ENCODE measurements around the gene RTCA.
"Not testable (repeated sequence)": the region's sequence is repeated elsewhere in the genome, so short reads cannot be mapped to it uniquely, and the experiment has no call there.

RTCA gene

GRCh38 chr1:100292711-100293110 is 26.7 kb downstream of the RTCA start:
- Histone ChIP-seq H3K36me3 (ENCODE audit: control insufficient read depth, low read length) (peaks cover 37% of the 10 kb centered on the region), H3K27me3 (ENCODE audit: control insufficient read depth, low read length) (no peaks in the 10 kb centered on the region), H3K4me3 (ENCODE audit: low read length) (no peak overlapping the region), H3K79me2 (ENCODE audit: control insufficient read depth, low read length) (no peaks in the 10 kb centered on the region), H3K27ac (ENCODE audit: low read depth, low read length) (no peak overlapping the region), H3K4me1 (ENCODE audit: control insufficient read depth, low read length) (no peaks in the 10 kb centered on the region), H3F3A (ENCODE audit: control insufficient read depth, insufficient read depth) (peaks cover 3% of the 10 kb centered on the region; the same call in 1 of the 2 replicates), H4K20me1 (ENCODE audit: control insufficient read depth, insufficient read depth, low read depth, low read length) (no peaks in the 10 kb centered on the region), H3K9me2 (replicated peaks; ENCODE audit: control insufficient read depth, low read length) (no peaks in the 10 kb centered on the region), H3K9me3 (ENCODE audit: control insufficient read depth, insufficient read depth, low read length) (no peaks in the 10 kb centered on the region), H3K4me2 (ENCODE audit: low read length) (no peak overlapping the region)
- TF ChIP-seq EZH2phosphoT487 (IDR thresholded peaks at IDR 0.05; ENCODE audit: borderline replicate concordance, low read length) = no peak
- TF ChIP-seq, protein P1, sequence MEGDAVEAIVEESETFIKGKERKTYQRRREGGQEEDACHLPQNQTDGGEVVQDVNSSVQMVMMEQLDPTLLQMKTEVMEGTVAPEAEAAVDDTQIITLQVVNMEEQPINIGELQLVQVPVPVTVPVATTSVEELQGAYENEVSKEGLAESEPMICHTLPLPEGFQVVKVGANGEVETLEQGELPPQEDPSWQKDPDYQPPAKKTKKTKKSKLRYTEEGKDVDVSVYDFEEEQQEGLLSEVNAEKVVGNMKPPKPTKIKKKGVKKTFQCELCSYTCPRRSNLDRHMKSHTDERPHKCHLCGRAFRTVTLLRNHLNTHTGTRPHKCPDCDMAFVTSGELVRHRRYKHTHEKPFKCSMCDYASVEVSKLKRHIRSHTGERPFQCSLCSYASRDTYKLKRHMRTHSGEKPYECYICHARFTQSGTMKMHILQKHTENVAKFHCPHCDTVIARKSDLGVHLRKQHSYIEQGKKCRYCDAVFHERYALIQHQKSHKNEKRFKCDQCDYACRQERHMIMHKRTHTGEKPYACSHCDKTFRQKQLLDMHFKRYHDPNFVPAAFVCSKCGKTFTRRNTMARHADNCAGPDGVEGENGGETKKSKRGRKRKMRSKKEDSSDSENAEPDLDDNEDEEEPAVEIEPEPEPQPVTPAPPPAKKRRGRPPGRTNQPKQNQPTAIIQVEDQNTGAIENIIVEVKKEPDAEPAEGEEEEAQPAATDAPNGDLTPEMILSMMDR (IDR thresholded peaks at IDR 0.05; ENCODE audit: low read depth, low read length, poor library complexity, severe bottlenecking) = no peak

- no peak overlapping the region for H3K27ac ChIP-seq (ENCODE audit: low read depth, low read length)
- peaks cover 17% of the 10 kb centered on the region for H3K36me3 ChIP-seq (ENCODE audit: control insufficient read depth, low read length)
- H3K4me1 ChIP-seq (ENCODE audit: control insufficient read depth, low read length) = no peaks in the 10 kb centered on the region
- no peak overlapping the region for H3K4me2 ChIP-seq (ENCODE audit: low read length)
- H3K79me2 ChIP-seq (ENCODE audit: control insufficient read depth, low read length) = no peaks in the 10 kb centered on the region
- no peak for TF ChIP-seq EZH2phosphoT487 (IDR thresholded peaks at IDR 0.05; ENCODE audit: borderline replicate concordance, low read length)
- TF ChIP-seq, protein P1 (IDR thresholded peaks at IDR 0.05; ENCODE audit: low read depth, low read length, poor library complexity, severe bottlenecking) = no peak
- H3K9me2 ChIP-seq (replicated peaks; ENCODE audit: control insufficient read depth, low read length) = no peaks in the 10 kb centered on the region
- H4K20me1 ChIP-seq (ENCODE audit: control insufficient read depth, insufficient read depth, low read depth, low read length) = no peaks in the 10 kb centered on the region
- no peaks in the 10 kb centered on the region for H3K9me3 ChIP-seq (ENCODE audit: control insufficient read depth, insufficient read depth, low read length)
- peaks cover 3% of the 10 kb centered on the region; the same call in 1 of the 2 replicates for H3F3A ChIP-seq (ENCODE audit: control insufficient read depth, insufficient read depth)
- no peaks in the 10 kb centered on the region for H3K27me3 ChIP-seq (ENCODE audit: control insufficient read depth, low read length)
- H3K4me3 ChIP-seq (ENCODE audit: low read length) = no peak overlapping the region
These were observed 30.1 kb downstream of the RTCA start for GRCh38 chr1:100296140-100296539.

DNA sequence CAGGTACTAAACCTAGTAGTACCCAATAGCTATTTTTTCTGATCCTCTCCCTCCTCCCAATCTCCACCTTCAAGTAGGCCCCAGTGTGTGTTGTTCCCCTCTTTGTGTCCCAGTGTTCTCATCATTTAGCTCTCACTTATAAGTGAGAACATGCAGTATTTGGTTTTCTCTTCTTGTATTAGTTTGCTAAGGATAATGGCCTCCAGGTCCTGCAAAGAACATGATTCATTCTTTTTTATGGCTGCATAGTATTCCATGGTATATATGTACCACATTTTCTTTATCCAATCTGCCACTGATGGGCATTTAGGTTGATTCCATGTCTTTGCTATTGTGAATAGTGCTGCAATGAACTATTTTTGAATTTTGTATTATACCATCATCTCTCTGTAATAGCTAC is 31.0 kb downstream of the RTCA start:
- H3K4me3 ChIP-seq (ENCODE audit: low read length); H3K36me3 ChIP-seq (ENCODE audit: control insufficient read depth, low read length); H3K27ac ChIP-seq (ENCODE audit: low read depth, low read length); H3K27me3 ChIP-seq (ENCODE audit: control insufficient read depth, low read length); H4K20me1 ChIP-seq (ENCODE audit: control insufficient read depth, insufficient read depth, low read depth, low read length); H3K79me2 ChIP-seq (ENCODE audit: control insufficient read depth, low read length); H3F3A ChIP-seq (ENCODE audit: control insufficient read depth, insufficient read depth); H3K4me2 ChIP-seq (ENCODE audit: low read length); H3K9me2 ChIP-seq (replicated peaks; ENCODE audit: control insufficient read depth, low read length); H3K4me1 ChIP-seq (ENCODE audit: control insufficient read depth, low read length); H3K9me3 ChIP-seq (ENCODE audit: control insufficient read depth, insufficient read depth, low read length): not testable (repeated sequence)

DNA sequence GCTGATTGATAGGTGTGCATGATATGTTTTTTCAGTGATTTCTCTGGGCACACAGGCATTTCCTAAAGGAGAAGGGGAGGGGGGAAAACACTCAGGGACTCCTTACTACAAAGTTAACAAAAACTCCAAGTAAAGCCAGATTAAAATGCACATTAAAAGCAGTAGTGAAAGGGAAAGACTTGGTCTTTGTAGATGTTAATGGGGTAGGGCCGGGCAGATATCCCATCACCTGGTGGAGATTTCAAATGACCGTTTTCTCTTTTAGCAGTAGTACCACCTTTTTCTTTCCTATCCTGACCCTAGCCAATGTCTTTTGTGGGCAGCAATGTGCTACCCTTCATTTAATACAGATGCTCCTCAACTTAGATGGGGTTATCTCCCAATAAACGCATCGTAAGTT is 32.5 kb downstream of the RTCA start:
- H3K4me1 ChIP-seq (ENCODE audit: control insufficient read depth, low read length) = no peaks in the 10 kb centered on the region
- no peaks in the 10 kb centered on the region for H3K27me3 ChIP-seq (ENCODE audit: control insufficient read depth, low read length)
- H3K4me3 ChIP-seq (ENCODE audit: low read length) = no peak overlapping the region
- H3K27ac ChIP-seq (ENCODE audit: low read depth, low read length) = no peak overlapping the region
- H3K79me2 ChIP-seq (ENCODE audit: control insufficient read depth, low read length) = no peaks in the 10 kb centered on the region
- no peaks in the 10 kb centered on the region for H3K9me2 ChIP-seq (replicated peaks; ENCODE audit: control insufficient read depth, low read length)
- H4K20me1 ChIP-seq (ENCODE audit: control insufficient read depth, insufficient read depth, low read depth, low read length) = no peaks in the 10 kb centered on the region
- no peak overlapping the region for H3K4me2 ChIP-seq (ENCODE audit: low read length)
- no peaks in the 10 kb centered on the region; the same call in 1 of the 2 replicates for H3K36me3 ChIP-seq (ENCODE audit: control insufficient read depth, low read length)
- H3F3A ChIP-seq (ENCODE audit: control insufficient read depth, insufficient read depth) = peaks cover 3% of the 10 kb centered on the region; the same call in 1 of the 2 replicates
- TF ChIP-seq EZH2phosphoT487 (IDR thresholded peaks at IDR 0.05; ENCODE audit: borderline replicate concordance, low read length) = no peak
- TF ChIP-seq, protein P1 (IDR thresholded peaks at IDR 0.05; ENCODE audit: low read depth, low read length, poor library complexity, severe bottlenecking) = no peak
- H3K9me3 ChIP-seq (ENCODE audit: control insufficient read depth, insufficient read depth, low read length) = no peaks in the 10 kb centered on the region
